Natural killer cell (primary cell): Measurements from ENCODE around the gene MRPS14. TPM values are rescaled to one million over a fixed set of nuclear protein-coding genes. Genes with fewer than 3 reads are reported as not detected.

ENCODE experiments used
- ATAC-seq, 3 donors: fragments of 150-1000 bp in 2 of 3; fragments of 200-7000 bp in 1 of 3; cut with Tn5 transposase; 1 replicate in 1 of 3; 2 replicates in 2 of 3; pipeline ENCODE4 v1.10.0; 2021; ENCODE audit warnings: mild to moderate bottlenecking in 2 of 3, moderate library complexity in 2 of 3
- DNase-seq, 2 donors: peaks; one replicate each; pipeline versions ENCODE4 v3.0.0 to v3.0.0-alpha.2; 2013 to 2021; ENCODE audit warnings: mixed read lengths in 1 of 2
- H3K27ac ChIP-seq: one replicate; pipeline ENCODE4 v1.5.1; 2013; ENCODE audit warnings: mild to moderate bottlenecking, low read length
- H3K27me3 ChIP-seq: one replicate; pipeline ENCODE4 v1.6.1; 2013; ENCODE audit warnings: low read length; ENCODE audit not compliant: control insufficient read depth, insufficient read depth
- H3K36me3 ChIP-seq: one replicate; pipeline ENCODE4 v1.6.1; 2013; ENCODE audit warnings: low read length; ENCODE audit not compliant: control insufficient read depth, insufficient read depth
- H3K4me1 ChIP-seq: one replicate; pipeline ENCODE4 v1.6.1; 2013; ENCODE audit warnings: low read length; ENCODE audit not compliant: control insufficient read depth, insufficient read depth
- H3K4me3 ChIP-seq: one replicate; pipeline ENCODE4 v1.5.1; 2013; ENCODE audit warnings: low read length
- H3K9me3 ChIP-seq: one replicate; pipeline ENCODE4 v1.6.1; 2013; ENCODE audit warnings: low read length; ENCODE audit not compliant: control insufficient read depth, insufficient read depth
- H3K27ac Mint-ChIP-seq, 2 donors: one replicate each; pipeline ENCODE4 v1.8.0; 2022; ENCODE audit warnings: mild to moderate bottlenecking in 2 of 2, mixed read lengths in 2 of 2, moderate library complexity in 1 of 2
- H3K27me3 Mint-ChIP-seq, 2 donors: one replicate each; pipeline ENCODE4 v1.8.0; 2022; ENCODE audit warnings: low read depth in 2 of 2, mixed read lengths in 2 of 2
- H3K36me3 Mint-ChIP-seq: one replicate; pipeline ENCODE4 v1.8.0; 2022; ENCODE audit warnings: mixed read lengths
- H3K4me1 Mint-ChIP-seq, 2 donors: one replicate each; pipeline ENCODE4 v1.8.0; 2022; ENCODE audit warnings: mixed read lengths in 2 of 2
- H3K4me3 Mint-ChIP-seq: one replicate; pipeline ENCODE4 v1.8.0; 2022; ENCODE audit warnings: mild to moderate bottlenecking, moderate library complexity, mixed read lengths
- H3K9me3 Mint-ChIP-seq, 2 donors: one replicate each; pipeline ENCODE4 v1.8.0; 2022; ENCODE audit warnings: mixed read lengths in 2 of 2
- WGBS: methylation state at CpG from one replicate; pipeline ENCODE4 v1.1.7; 2013; ENCODE audit warnings: missing lambda C conversion rate; ENCODE audit not compliant: insufficient coverage; 5-methylcytosine and 5-hydroxymethylcytosine counted together
- intact Hi-C: fragments of 100-400 bp; cut with micrococcal nuclease; formaldehyde crosslinking; loops from one replicate; pipeline ENCODE4 v1.14.2; 2022
- total RNA-seq, 4 donors: library from RNA; stranded (reverse); fragments of 120-200 nt in 1 of 4; gene quantifications; one replicate each; pipeline versions ENCODE4 v1.2.3 to v1.2.4, GENCODE V29; 2013 to 2022
- TF ChIP-seq, protein P1 (sequence below): fragments of 200-600 bp; IDR thresholded peaks from one replicate; pipeline ENCODE4 v1.8.0; 2022; ENCODE audit warnings: antibody characterized with exemption

Gene MRPS14
- total RNA-seq, 3 donors from 2014 or later (not counting 1 experiment from before 2014, with no cell fraction given): 11.5 to 13.2 (median 12.0) TPM

GRCh38 chr1:175070818-175071217, 47.6 kb upstream of the MRPS14 start:
- H3K27ac Mint-ChIP-seq: no peak overlapping the region
- Histone ChIP-seq H3K27ac (no peak overlapping the region), H3K9me3 (no peaks in the 10 kb centered on the region), H3K36me3 (no peaks in the 10 kb centered on the region), H3K4me1 (peaks cover 7% of the 10 kb centered on the region), H3K27me3 (no peaks in the 10 kb centered on the region), H3K4me3 (no peak overlapping the region)
- DNase-seq: no peak
- H3K27me3 Mint-ChIP-seq: peaks cover 17 to 21% of the 10 kb centered on the region in 2 donors
- ATAC-seq: no peak
- no peaks in the 10 kb centered on the region for H3K36me3 Mint-ChIP-seq
- H3K9me3 Mint-ChIP-seq: no peaks in the 10 kb centered on the region
- intact Hi-C loops: no loop called here
- peaks cover 10% of the 10 kb centered on the region in 2 donors for H3K4me1 Mint-ChIP-seq
- H3K4me3 Mint-ChIP-seq: no peak overlapping the region
- TF ChIP-seq, protein P1, sequence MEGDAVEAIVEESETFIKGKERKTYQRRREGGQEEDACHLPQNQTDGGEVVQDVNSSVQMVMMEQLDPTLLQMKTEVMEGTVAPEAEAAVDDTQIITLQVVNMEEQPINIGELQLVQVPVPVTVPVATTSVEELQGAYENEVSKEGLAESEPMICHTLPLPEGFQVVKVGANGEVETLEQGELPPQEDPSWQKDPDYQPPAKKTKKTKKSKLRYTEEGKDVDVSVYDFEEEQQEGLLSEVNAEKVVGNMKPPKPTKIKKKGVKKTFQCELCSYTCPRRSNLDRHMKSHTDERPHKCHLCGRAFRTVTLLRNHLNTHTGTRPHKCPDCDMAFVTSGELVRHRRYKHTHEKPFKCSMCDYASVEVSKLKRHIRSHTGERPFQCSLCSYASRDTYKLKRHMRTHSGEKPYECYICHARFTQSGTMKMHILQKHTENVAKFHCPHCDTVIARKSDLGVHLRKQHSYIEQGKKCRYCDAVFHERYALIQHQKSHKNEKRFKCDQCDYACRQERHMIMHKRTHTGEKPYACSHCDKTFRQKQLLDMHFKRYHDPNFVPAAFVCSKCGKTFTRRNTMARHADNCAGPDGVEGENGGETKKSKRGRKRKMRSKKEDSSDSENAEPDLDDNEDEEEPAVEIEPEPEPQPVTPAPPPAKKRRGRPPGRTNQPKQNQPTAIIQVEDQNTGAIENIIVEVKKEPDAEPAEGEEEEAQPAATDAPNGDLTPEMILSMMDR: no peak

- 91% methylated on average over 8 of the region's 9 CpGs for WGBS
- no peak within 1 kb of the TSS for H3K4me3 Mint-ChIP-seq
- H3K4me3 ChIP-seq: no peak within 1 kb of the TSS
- H3K4me1 ChIP-seq: peaks cover 5% of the 10 kb centered on the region
- DNase-seq (no peak), ATAC-seq (no peak)
- no peaks in the 10 kb centered on the region for H3K36me3 Mint-ChIP-seq
- no peaks in the 10 kb centered on the region for H3K27me3 ChIP-seq
- no peaks in the 10 kb centered on the region for H3K9me3 ChIP-seq
- H3K27ac Mint-ChIP-seq: no peak within 1 kb of the TSS
- no peak within 1 kb of the TSS for H3K27ac ChIP-seq
- H3K4me1 Mint-ChIP-seq: peaks cover 8% of the 10 kb centered on the region in 2 donors
- TF ChIP-seq, protein P1: no peak
- no peaks in the 10 kb centered on the region for H3K9me3 Mint-ChIP-seq
- peaks cover 21% of the 10 kb centered on the region in 2 donors for H3K27me3 Mint-ChIP-seq
- intact Hi-C loops: no loop called here
- no peaks in the 10 kb centered on the region for H3K36me3 ChIP-seq
Observed at GRCh38 chr1:175067362-175068106, 44.3 kb upstream of the MRPS14 start, which contains the start of gene TNN. TNN (plus strand) TSS chr1:175067833; CDS start chr1:175077419, 9,586 bp downstream.

- Histone ChIP-seq H3K4me1 (no peaks in the 10 kb centered on the region), H3K27ac (no peak overlapping the region), H3K36me3 (no peaks in the 10 kb centered on the region), H3K27me3 (no peaks in the 10 kb centered on the region), H3K4me3 (no peak overlapping the region), H3K9me3 (no peaks in the 10 kb centered on the region)
- H3K27ac Mint-ChIP-seq: no peak overlapping the region
- DNase-seq (no peak), ATAC-seq (no peak)
- no peaks in the 10 kb centered on the region for H3K9me3 Mint-ChIP-seq
- TF ChIP-seq, protein P1: no peak
- no peak overlapping the region for H3K4me3 Mint-ChIP-seq
- 84% methylated on average over 2 of the region's 2 CpGs for WGBS
- H3K27me3 Mint-ChIP-seq: peaks cover 0 to 18% of the 10 kb centered on the region in 2 donors
- H3K36me3 Mint-ChIP-seq: no peaks in the 10 kb centered on the region
- intact Hi-C loops: no loop called here
- H3K4me1 Mint-ChIP-seq: no peaks in the 10 kb centered on the region
Observed at GRCh38 chr1:175062858-175063257, 39.6 kb upstream of the MRPS14 start.

GRCh38 chr1:175062339-175062738, 39.1 kb upstream of the MRPS14 start:
- TF ChIP-seq, protein P1: no peak
- Histone ChIP-seq H3K4me1 (no peaks in the 10 kb centered on the region), H3K36me3 (no peaks in the 10 kb centered on the region), H3K4me3 (no peak overlapping the region), H3K27me3 (no peaks in the 10 kb centered on the region), H3K9me3 (no peaks in the 10 kb centered on the region), H3K27ac (no peak overlapping the region)
- H3K4me1 Mint-ChIP-seq: no peaks in the 10 kb centered on the region
- intact Hi-C loops: no loop called here
- DNase-seq: no peak
- no peak for ATAC-seq
- peaks cover 5 to 18% of the 10 kb centered on the region in 2 donors for H3K27me3 Mint-ChIP-seq
- H3K4me3 Mint-ChIP-seq: no peak overlapping the region
- 82% methylated on average over 1 of the region's 1 CpG for WGBS
- H3K27ac Mint-ChIP-seq: no peak overlapping the region
- no peaks in the 10 kb centered on the region for H3K36me3 Mint-ChIP-seq
- H3K9me3 Mint-ChIP-seq: no peaks in the 10 kb centered on the region
